Measurements from ENCODE around the gene TMEM72. TPM values are rescaled to one million over a fixed set of nuclear protein-coding genes. Genes with fewer than 3 reads are reported as not detected.

TMEM72 gene
- total and polyA plus RNA-seq, 7 donors = 0.33 to 11.8 (median 4.1) TPM; not detected in 3

DNA sequence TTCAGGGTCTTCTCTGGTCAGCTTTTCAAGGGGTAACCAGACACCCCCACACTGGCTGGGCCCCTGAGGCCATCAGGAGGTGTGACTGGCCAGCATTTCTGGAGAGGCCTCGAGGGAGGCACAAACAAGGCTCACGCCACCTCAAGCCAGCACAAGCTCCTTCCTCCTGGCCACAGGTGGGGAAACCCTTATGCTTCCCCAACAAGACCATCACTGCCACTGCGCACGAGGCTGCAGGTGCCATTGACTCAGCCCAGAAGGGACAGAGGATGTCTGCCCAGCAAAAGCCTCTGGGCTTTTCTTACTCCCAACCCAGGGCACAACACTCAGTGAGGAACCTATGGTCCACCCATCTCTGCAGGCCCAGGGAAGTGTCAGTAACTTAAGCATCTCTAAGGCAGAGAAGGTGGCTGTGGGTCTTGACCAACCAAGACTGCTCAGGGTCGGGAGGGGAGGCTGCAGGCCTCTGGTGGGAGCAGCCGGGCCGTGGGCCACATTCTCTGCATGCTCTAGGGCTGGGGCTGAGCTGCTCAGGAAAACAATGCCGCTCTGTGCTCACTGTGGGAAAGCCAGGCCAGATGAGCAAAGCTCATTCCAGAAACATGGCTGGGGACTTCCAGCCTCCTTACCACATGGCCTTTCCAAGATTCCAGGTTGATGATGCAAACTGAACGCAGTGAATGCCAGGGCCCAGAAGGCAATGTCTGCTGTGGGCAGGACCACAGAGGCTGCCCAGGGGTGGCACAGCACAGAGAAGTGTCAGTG is 24.2 kb downstream of the TMEM72 start:
- intact Hi-C loops (cut with DNase I) = loop anchor here (2.0 kb wide), 1 partner anchor 23 kb away; the partner anchor contains the start of gene RASSF4
- H3K36me3 ChIP-seq = no peaks in the 10 kb centered on the region
- WGBS, 2 donors = 65 to 75% methylated on average over 9 of the region's 9 CpGs
- peak overlapping the region; percentile 34 to 75 (median 57) for H3K27ac ChIP-seq
- no peak overlapping the region for H3K4me3 ChIP-seq
- H3K27me3 ChIP-seq = no peaks in the 10 kb centered on the region
- no peaks in the 10 kb centered on the region for H3K9me3 ChIP-seq
- H3K4me1 ChIP-seq = peaks cover 0 to 38% (median 28%) of the 10 kb centered on the region in 4 donors
- DNase-seq = peak; percentile 79
- TF ChIP-seq EP300 (IDR thresholded peaks at IDR 0.05) = peak in 2 of 4 donors; percentile 22 to 46
- TF ChIP-seq POLR2A (IDR thresholded peaks at IDR 0.05) = no peak
- peak in 3 of 4 donors; percentile 64 to 71 (median 69) for TF ChIP-seq POLR2AphosphoS5 (IDR thresholded peaks at IDR 0.05)

DNA sequence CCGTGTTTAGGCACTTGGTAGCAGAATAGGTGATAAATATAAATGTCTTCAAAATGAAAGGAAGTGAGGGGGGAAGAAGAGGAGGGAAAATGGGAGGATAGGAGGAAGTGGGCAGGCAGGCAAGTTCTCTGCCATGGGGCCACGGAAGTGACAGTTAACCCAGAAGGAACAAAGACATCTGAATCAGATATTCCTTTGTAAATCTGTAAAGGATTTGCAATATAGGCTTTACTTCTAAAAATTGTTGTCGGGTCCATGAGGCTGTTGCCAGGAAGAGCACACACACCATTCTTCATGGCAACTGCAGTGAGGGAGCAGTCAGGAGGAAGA is 24.8 kb downstream of the TMEM72 start:
- Histone ChIP-seq H3K9me3 (no peaks in the 10 kb centered on the region), H3K4me3 (no peak overlapping the region), H3K36me3 (no peaks in the 10 kb centered on the region), H3K27ac (peak overlapping the region; percentile 34 to 75 (median 57)), H3K4me1 (peaks cover 0 to 38% (median 28%) of the 10 kb centered on the region in 4 donors), H3K27me3 (no peaks in the 10 kb centered on the region)
- intact Hi-C loops (cut with DNase I) = loop anchor here (2.0 kb wide), 1 partner anchor 23 kb away; the partner anchor contains the start of gene RASSF4
- DNase-seq = no peak
- WGBS, 2 donors = 35 to 49% methylated on average over 3 of the region's 3 CpGs
- TF ChIP-seq, protein P1, sequence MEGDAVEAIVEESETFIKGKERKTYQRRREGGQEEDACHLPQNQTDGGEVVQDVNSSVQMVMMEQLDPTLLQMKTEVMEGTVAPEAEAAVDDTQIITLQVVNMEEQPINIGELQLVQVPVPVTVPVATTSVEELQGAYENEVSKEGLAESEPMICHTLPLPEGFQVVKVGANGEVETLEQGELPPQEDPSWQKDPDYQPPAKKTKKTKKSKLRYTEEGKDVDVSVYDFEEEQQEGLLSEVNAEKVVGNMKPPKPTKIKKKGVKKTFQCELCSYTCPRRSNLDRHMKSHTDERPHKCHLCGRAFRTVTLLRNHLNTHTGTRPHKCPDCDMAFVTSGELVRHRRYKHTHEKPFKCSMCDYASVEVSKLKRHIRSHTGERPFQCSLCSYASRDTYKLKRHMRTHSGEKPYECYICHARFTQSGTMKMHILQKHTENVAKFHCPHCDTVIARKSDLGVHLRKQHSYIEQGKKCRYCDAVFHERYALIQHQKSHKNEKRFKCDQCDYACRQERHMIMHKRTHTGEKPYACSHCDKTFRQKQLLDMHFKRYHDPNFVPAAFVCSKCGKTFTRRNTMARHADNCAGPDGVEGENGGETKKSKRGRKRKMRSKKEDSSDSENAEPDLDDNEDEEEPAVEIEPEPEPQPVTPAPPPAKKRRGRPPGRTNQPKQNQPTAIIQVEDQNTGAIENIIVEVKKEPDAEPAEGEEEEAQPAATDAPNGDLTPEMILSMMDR (IDR thresholded peaks at IDR 0.05) = no peak
- TF ChIP-seq EP300 (IDR thresholded peaks at IDR 0.05) = no peak

DNA sequence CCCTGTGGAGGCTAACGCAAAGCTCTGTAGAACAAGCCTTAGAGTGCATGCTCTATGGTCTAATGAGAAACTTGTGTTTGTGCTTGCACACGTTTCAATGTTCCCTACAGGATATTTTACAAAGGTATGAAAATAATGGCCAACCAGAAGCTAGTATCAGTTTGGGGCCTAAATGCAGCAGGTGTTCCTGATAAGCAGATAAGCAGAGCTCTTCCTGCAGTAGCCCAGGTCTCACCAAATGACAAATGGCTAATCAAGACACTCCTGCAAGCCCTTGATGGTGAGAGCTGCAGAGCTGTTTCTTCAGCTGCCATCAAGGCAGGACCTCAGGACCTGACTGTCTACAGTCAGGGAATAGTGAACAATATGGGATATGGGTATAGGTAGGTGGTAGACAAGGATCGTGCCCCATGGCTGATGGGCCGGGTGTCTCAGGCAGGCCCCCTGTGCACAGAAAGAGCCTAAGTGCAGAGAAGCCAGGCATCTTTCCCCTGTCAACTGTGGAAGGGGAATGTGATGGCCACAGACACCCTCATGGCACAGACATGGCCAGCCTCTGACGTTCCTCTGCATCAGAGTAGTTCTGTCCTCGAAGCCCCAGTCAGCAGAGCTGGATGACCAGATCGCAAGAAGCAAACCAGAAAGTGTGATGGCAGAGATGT is 25.3 kb downstream of the TMEM72 start:
- peak overlapping the region in 3 of 4 donors; percentile 49 to 75 (median 65) for H3K27ac ChIP-seq
- H3K4me1 ChIP-seq = peaks cover 0 to 38% (median 28%) of the 10 kb centered on the region in 4 donors
- peak; percentile 30 for DNase-seq
- H3K36me3 ChIP-seq = no peaks in the 10 kb centered on the region
- H3K4me3 ChIP-seq = no peak overlapping the region
- no peaks in the 10 kb centered on the region for H3K9me3 ChIP-seq
- H3K27me3 ChIP-seq = no peaks in the 10 kb centered on the region
- WGBS, 2 donors = 80 to 84% methylated on average over 7 of the region's 7 CpGs
- intact Hi-C loops (cut with DNase I) = no loop called here
- no peak for TF ChIP-seq POLR2A (IDR thresholded peaks at IDR 0.05)
- TF ChIP-seq EP300 (IDR thresholded peaks at IDR 0.05) = no peak
- TF ChIP-seq, protein P1 (IDR thresholded peaks at IDR 0.05) = no peak
- TF ChIP-seq POLR2AphosphoS5 (IDR thresholded peaks at IDR 0.05) = no peak

DNA sequence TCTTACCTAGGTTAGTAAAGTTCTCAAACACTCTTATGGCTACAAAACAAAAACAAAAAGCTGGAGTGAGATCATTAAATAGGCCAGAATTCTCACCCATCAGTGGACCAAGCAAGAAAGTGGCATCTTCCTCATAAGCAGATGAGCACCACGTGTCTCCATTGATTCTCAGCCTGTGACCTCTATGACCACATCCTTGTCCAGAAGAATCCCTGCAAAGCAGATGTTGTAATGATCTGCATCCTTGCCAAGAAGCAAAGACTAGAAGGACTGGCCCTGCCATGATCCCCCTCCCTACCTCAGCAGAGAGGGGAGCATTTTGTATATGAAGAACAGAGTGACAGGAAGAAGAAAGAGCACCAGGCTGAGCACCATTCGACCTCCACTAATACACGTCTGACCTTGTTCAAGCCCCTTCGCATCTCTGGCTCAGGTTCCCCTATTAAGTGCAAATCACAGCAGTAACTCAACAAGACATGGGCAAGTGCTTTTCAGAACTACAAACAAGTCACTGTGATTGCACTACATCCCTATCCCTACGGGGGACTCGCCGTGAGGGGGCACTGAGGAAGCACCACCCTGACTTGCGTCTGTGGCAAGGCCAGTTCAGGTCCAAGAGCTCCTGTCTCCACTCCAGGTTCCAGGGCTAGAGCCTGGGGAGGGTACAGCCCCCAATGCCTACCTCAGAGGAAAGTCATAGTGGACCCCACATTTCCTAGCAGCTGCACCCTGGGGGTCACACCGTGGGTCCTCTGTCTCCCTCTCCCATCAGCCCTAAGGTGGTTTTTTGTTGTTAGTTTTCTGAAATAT is 26.3 kb downstream of the TMEM72 start:
- DNase-seq = peak; percentile 63
- Histone ChIP-seq H3K9me3 (no peaks in the 10 kb centered on the region), H3K4me1 (peaks cover 0 to 38% (median 27%) of the 10 kb centered on the region in 4 donors), H3K27ac (peak overlapping the region in 2 of 4 donors; percentile 2 to 65), H3K4me3 (no peak overlapping the region), H3K27me3 (no peaks in the 10 kb centered on the region), H3K36me3 (no peaks in the 10 kb centered on the region)
- peak in 1 of 4 donors; percentile 17 for TF ChIP-seq POLR2AphosphoS5 (IDR thresholded peaks at IDR 0.05)
- TF ChIP-seq, protein P1 (IDR thresholded peaks at IDR 0.05) = no peak
- no peak for TF ChIP-seq EP300 (IDR thresholded peaks at IDR 0.05)
- TF ChIP-seq POLR2A (IDR thresholded peaks at IDR 0.05) = no peak
- 87 to 88% methylated on average over 9 of the region's 9 CpGs for WGBS, 2 donors
- intact Hi-C loops (cut with DNase I) = no loop called here

Data from sigmoid colon (tissue), 7 donors.